Liver (tissue), 3 donors: ENCODE data around the gene SDK2.

Source experiments
- ATF3 ChIP-seq: IDR thresholded peaks from 2 replicates; pipeline ENCODE4 v1.6.1; 2016; ENCODE audit warnings: antibody characterized with exemption
- CTCF ChIP-seq: fragments of 150-350 bp; IDR thresholded peaks from 2 replicates; pipeline ENCODE4 v1.5.1; 2017; ENCODE audit warnings: improper control_type of control experiment, low read depth, low read length; ENCODE audit not compliant: missing input control
- FOXA1 ChIP-seq: IDR thresholded peaks from 2 replicates; pipeline ENCODE4 v1.6.1; 2016; ENCODE audit warnings: antibody characterized with exemption
- GABPA ChIP-seq, 2 donors: IDR thresholded peaks in 1 of 2; conservative IDR thresholded peaks in 1 of 2; 2 replicates each; pipeline ENCODE4 v1.6.1; 2016; ENCODE audit warnings: antibody characterized with exemption in 2 of 2, mild to moderate bottlenecking in 1 of 2, moderate library complexity in 1 of 2
- JUND ChIP-seq, 2 donors: IDR thresholded peaks; 2 replicates each; pipeline ENCODE4 v1.6.1; 2016; ENCODE audit warnings: antibody characterized with exemption in 2 of 2
- MAX ChIP-seq: IDR thresholded peaks from 2 replicates; pipeline ENCODE4 v1.6.1; 2016; ENCODE audit warnings: antibody characterized with exemption
- RAD21 ChIP-seq, 2 donors: IDR thresholded peaks; 2 replicates each; pipeline ENCODE4 v1.6.1; 2016; ENCODE audit warnings: antibody characterized with exemption in 2 of 2, mild to moderate bottlenecking in 2 of 2
- REST ChIP-seq: IDR thresholded peaks from 2 replicates; pipeline ENCODE4 v1.6.1; 2016; ENCODE audit warnings: antibody characterized with exemption, mild to moderate bottlenecking
- RXRA ChIP-seq, 2 donors: IDR thresholded peaks; 2 replicates each; pipeline ENCODE4 v1.6.1; 2017 to 2018; ENCODE audit warnings: antibody characterized with exemption in 2 of 2, mild to moderate bottlenecking in 1 of 2
- SP1 ChIP-seq: IDR thresholded peaks from 2 replicates; pipeline ENCODE4 v1.6.1; 2018; ENCODE audit warnings: antibody characterized with exemption, mild to moderate bottlenecking
- TAF1 ChIP-seq: conservative IDR thresholded peaks from 2 replicates; pipeline ENCODE4 v1.6.1; 2016; ENCODE audit warnings: antibody characterized with exemption, mild to moderate bottlenecking
- ZBTB33 ChIP-seq: IDR thresholded peaks from 2 replicates; pipeline ENCODE4 v1.6.1; 2016; ENCODE audit warnings: antibody characterized with exemption
- donor health status: healthy.
- donor health status: healthy.

- TF ChIP-seq CTCF (no peak), SP1 (no peak), MAX (no peak), REST (no peak), TAF1 (no peak), GABPA (IDR thresholded peaks at IDR 0.05 in 1 of 2, conservative IDR thresholded peaks at IDR 0.05 in 1 of 2) (no peak), FOXA1 (no peak), ZBTB33 (no peak), RAD21 (IDR thresholded peaks at IDR 0.05) (no peak), JUND (IDR thresholded peaks at IDR 0.05) (no peak), RXRA (IDR thresholded peaks at IDR 0.05) (no peak), ATF3 (no peak)
These were observed 198.8 kb downstream of the SDK2 start for GRCh38 chr17:73445466-73445865.
